SK-MEL-5 (cell line): Measurements from ENCODE around the gene PTPRN. TPM values are rescaled to one million over a fixed set of nuclear protein-coding genes. Genes with fewer than 3 reads are reported as not detected.
"Not testable (repeated sequence)": the region's sequence is repeated elsewhere in the genome, so short reads cannot be mapped to it uniquely, and the experiment has no call there.

Source experiments
- DNase-seq: peaks from one replicate; pipeline ENCODE4 v3.0.0-alpha.2; 2016; ENCODE audit warnings: low read depth, low spot score
- in situ Hi-C: cut with HindIII; loops from 2 replicates; pipeline ENCODE4 v1.10.0; 2016; ENCODE audit warnings: low sequenced_read_pairs, high pct_unique_total_duplicates, low pct_unique_long_range_greater_than_20kb
- total RNA-seq: library from RNA; depleted of rRNA; stranded (reverse); fragments of >200 nt; shearing (Covaris generic); gene quantifications from 2 replicates; pipeline ENCODE4 v1.2.3, GENCODE V29; 2014

PTPRN gene
- total RNA-seq, 1 experiment from 2014 or later = 1.5 TPM

GRCh38 chr2:219291910-219292490 is 17.2 kb downstream of the PTPRN start:
- DNase-seq = no peak
- in situ Hi-C loops = no loop called here

- in situ Hi-C loops = no loop called here
These were observed 17.8 kb downstream of the PTPRN start for GRCh38 chr2:219291394-219291793.

GRCh38 chr2:219290381-219291171 is 18.6 kb downstream of the PTPRN start:
- in situ Hi-C loops = no loop called here
- no peak for DNase-seq

More at GRCh38 chr2:219291394-219291793, 17.8 kb downstream of the PTPRN start:
- DNase-seq = no peak

- DNase-seq = peak; percentile 52
- in situ Hi-C loops = no loop called here
These were observed 19.5 kb downstream of the PTPRN start for GRCh38 chr2:219289537-219290361.

- DNase-seq = no peak
- in situ Hi-C loops = no loop called here
These were observed 20.0 kb downstream of the PTPRN start for GRCh38 chr2:219289195-219289536.

GRCh38 chr2:219287580-219288265 is 21.5 kb downstream of the PTPRN start:
- no peak for DNase-seq
- in situ Hi-C loops = no loop called here

- in situ Hi-C loops = not testable (repeated sequence)
These were observed 22.1 kb downstream of the PTPRN start for GRCh38 chr2:219287116-219287440.

GRCh38 chr2:219286436-219287115 is 22.6 kb downstream of the PTPRN start:
- in situ Hi-C loops = no loop called here
- no peak for DNase-seq

More at GRCh38 chr2:219287116-219287440, 22.1 kb downstream of the PTPRN start:
- not testable (repeated sequence) for DNase-seq

GRCh38 chr2:219285894-219286425 is 23.2 kb downstream of the PTPRN start:
- DNase-seq = no peak
- in situ Hi-C loops = no loop called here

- in situ Hi-C loops = no loop called here
- DNase-seq = no peak
These were observed 23.8 kb downstream of the PTPRN start for GRCh38 chr2:219285373-219285735.

GRCh38 chr2:219284501-219285372 is 24.5 kb downstream of the PTPRN start:
- in situ Hi-C loops = no loop called here

GRCh38 chr2:219282943-219283581 is 26.1 kb downstream of the PTPRN start:
- in situ Hi-C loops = no loop called here
- DNase-seq = no peak

More at GRCh38 chr2:219284501-219285372, 24.5 kb downstream of the PTPRN start:
- no peak for DNase-seq

- in situ Hi-C loops = no loop called here
- DNase-seq = no peak
These were observed 26.8 kb downstream of the PTPRN start for GRCh38 chr2:219282375-219282774.

- in situ Hi-C loops = no loop called here
These were observed 27.6 kb downstream of the PTPRN start for GRCh38 chr2:219281588-219281987.

GRCh38 chr2:219280651-219281050 is 28.6 kb downstream of the PTPRN start:
- DNase-seq = no peak
- in situ Hi-C loops = no loop called here

More at GRCh38 chr2:219281588-219281987, 27.6 kb downstream of the PTPRN start:
- no peak for DNase-seq

- no peak for DNase-seq
- in situ Hi-C loops = no loop called here
These were observed 29.2 kb downstream of the PTPRN start for GRCh38 chr2:219279916-219280516.
